OCI-LY7 (cell line): Measurements from ENCODE around the gene F2R.

Source experiments
- CTCF ChIP-seq: fragments of 200-600 bp; sonication (generic); conservative IDR thresholded peaks from 2 replicates; pipeline ENCODE4 v1.5.1; 2014; ENCODE audit warnings: mild to moderate bottlenecking, antibody characterized with exemption, low read length, moderate library complexity, mixed read lengths
- EZH2phosphoT487 ChIP-seq: fragments of 200-600 bp; sonication (generic); IDR thresholded peaks from 2 replicates; pipeline ENCODE4 v1.6.1; 2018; ENCODE audit warnings: low read depth, borderline replicate concordance, mild to moderate bottlenecking, mixed run types, antibody characterized with exemption, low read length, moderate library complexity, mixed read lengths

GRCh38 chr5:76736679-76737556 is 21.0 kb downstream of the F2R start:
- TF ChIP-seq CTCF (no peak), EZH2phosphoT487 (no peak)
